Measurements from ENCODE around the gene GMPR. TPM values are rescaled to one million over a fixed set of nuclear protein-coding genes. Genes with fewer than 3 reads are reported as not detected.

GMPR gene
- 19.2 TPM for total RNA-seq

GRCh38 chr6:16238057-16238962 lies at the start of gene GMPR:
Gene GMPR (plus strand): TSS chr6:16238587. CDS start chr6:16238694, 107 bp downstream.

Small RNA genes lying within 50 kb of the gene (small RNA-seq; reads per million reads assigned to genes)
- not detected for gene RF00019 (ENCODE audit: low replicate concordance)
- not detected for gene RNU6-1114P (ENCODE audit: low replicate concordance)

Other genes starting within 250 kb of the GMPR start
- gene MYLIP, start 109.5 kb upstream of the GMPR start, total RNA-seq, result 75.5 TPM